Stimulated activated CD8-positive, alpha-beta memory T cell treated with anti-CD3 and anti-CD28 coated beads, Interleukin-7, amount 100 ng/mL, for 48 hours (primary cell): ENCODE measurements around the gene PIP5K1C.

Experiments
- DNase-seq, 2 donors: peaks; one replicate each; pipeline ENCODE4 v3.0.0-alpha.2; 2020; ENCODE audit warnings: low read depth in 1 of 2; ENCODE audit errors: extremely low read depth in 1 of 2

The PIP5K1C gene

DNA sequence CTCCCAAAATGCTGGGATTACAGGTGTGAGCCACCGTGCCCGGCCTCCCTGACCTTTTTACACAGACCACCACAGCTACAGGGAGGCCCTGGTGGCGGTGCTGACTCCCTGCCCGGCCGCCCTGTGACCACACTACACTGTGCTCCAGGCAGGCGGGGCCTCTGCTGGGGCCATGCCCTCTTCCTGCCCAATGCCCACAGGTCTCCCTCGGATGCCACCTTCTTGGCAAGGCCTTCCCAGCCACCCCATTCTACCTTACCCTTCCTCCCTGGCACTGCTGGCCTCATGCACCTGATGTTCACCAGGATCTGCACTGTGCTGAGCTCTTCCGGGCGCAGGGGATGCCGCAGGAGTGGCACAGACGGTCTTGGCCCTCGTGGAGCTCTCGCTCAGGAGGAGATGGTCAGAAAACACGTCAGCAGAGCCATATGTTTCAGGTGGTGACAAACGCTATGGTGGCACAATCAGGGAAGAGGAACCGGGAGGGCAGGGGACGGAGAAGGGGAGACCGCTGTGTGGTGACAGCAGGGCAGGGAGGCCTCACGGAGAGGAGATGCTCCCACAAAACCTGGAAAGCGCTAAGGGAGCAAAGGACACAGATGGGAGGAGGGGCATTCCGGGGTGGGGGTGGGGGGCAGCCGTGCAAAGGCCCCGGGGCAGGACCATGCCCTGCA lies 4.1 kb downstream of the PIP5K1C start:
- DNase-seq: no peak

DNA sequence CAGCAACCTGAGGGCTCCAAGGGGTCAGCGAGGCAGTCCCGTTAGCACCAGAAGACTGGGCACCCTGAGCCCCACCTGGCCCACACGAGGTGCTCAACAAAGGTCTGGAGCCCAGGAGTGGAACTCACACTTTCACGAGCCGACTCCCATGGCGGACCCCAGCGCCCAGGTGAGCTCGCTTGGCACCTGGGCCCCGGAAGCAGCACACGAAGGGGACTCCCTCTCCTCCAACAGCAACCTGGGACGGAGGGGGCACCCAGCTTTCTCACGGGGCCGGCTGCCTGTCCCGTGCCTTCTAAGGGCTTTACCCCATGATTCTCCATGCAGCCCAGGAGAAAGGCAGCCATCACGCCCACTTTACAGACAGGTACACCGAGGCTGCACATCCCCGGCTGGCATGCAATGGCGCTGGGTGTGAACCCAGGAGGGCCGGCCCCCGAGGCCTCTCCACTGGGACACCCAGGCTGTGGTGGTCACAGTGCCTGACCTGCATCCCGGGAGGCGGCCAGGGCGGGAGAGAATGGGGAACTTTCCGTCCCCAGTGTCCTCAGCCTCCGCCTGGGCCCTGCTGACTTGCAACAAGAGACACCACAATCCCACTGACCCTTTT lies 5.0 kb downstream of the PIP5K1C start:
- DNase-seq: no peak

DNA sequence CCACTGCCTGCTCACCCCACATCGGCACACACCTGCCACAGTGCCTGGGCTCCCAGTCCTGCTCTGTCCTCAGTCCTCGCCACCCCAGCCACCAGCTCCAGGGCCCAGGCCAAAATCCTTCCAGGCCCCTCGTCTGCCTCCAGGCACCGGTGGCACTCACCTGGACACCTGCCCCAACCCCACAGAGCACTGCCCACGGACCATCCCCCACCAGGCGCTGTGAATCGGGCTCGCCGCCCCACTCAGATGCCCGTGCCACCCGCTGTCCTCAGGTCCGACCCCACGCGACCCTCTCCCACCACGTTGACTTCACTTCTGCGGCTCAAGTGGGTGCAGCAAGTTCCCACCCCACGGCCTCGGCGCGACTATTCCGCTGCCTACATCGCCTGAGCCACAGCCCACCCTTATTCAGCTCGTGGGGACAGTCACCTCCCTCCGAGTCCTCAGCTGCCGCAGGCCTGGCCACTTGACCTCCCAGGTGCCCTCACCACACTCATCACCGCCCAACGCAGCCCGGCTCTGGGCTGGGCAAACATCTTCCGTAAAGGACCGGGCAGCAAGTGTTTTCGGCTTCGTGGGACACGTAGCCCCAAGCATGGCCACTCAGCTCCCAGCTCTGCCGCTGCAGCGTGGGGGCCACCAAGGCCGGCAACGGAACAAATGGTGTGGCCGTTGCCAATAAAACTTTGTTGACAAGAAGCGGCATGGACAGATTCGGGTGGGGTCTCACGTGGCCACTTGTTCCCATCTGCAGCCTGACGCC lies 5.7 kb downstream of the PIP5K1C start:
- DNase-seq: no peak

DNA sequence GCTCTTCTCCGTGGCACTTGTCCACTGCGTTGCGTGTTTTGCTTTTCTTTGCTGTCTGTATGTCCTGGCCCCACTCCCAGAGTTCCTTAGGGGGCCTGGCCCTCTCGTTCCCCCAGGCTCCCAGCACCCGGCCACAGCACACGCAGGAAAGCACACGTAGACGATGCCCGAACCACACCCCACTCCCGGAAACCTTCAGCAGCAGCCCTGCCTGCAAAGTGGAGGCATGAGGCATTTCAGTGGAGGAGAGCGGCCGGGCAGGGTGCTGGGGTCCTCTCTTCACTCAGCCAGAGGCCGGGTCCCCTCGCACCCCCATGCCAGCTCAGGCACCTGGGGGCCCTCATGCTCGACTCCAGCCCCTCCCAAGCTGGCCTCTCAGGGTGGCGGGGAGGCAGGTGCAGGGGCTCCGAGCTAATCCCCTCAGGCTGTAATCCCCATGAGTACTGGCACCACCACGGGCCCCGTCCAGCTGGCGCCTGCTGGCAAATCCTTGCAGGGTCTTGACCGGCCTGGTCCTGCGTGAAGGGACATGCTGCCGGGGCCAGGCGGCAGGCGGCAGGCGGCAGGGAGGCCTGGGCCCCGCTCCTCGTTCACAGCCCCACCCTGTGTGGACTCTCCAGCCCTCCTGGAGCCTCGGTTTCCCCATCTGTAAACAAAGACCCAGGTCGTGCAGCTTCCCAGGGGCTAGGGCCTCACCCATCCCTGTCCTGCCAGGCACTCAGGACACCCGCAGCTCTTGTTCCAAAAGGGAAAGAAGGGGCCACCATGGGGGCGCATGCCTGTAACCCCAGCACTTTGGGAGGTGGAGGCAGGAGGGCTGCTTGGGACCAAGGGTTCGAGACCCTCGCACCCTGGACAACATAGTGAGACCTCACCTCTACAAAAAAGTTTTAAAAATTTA lies 7.0 kb downstream of the PIP5K1C start:
- no peak for DNase-seq

DNA sequence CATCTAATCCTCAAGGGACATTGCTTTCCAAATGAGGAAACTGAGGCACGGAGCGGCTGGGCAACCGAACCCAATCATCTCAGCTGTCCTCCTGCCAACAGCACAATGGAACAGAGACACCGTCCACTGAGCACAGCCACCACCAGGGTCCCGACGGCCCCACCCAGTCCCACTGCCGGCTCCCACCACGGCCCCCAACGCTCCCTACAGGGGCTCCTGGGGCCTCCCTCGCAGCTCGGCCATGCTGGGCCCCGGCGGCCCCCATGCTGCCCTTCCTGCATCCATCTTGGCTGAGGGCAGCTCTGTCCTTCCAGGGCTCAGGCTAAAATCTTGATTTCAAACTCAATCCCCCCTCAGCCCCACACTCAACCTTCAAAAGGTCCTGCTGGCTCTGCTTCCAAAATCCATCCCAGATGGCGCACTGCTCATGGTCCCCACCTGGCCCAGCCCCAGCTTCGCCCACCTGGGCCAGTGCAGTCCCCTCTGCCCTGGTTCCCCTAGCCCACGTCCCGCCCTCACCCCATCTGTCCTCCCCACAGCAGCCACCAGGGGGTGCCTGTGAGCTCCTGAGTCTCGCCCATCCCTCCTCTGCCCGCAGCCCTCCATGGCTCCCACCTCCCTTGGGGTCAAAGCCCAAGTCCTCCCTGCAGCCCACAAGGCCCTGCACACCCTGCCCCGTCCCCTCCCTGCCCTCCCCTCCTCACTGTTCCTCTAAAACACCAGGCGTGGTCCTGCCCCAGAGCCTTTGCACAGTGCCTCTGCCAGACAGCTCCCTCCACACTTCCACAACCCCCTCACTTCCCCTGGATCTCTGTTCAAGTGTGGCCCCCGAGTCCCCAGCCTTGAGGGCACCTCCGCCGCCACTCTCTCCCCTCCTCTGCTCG lies 7.9 kb downstream of the PIP5K1C start:
- DNase-seq: no peak

DNA sequence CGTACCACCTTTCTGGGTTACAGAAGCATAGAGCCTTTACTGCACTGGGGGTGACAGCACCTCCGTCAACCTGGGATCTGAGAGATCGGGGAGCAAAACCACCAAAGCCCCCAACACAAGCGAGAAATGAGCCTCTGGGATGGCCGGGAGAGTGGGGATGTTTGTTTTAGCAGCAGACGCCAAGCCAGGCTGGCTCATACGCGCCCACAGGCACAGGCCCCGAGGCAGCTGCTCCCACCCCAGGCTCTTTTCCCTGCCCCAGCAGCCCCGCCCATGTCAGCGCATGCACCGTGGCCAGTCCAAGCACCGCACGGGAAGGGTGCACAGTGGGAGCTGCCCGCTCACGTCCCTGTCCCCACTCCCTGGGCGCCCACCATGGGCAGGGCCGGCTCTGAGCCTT lies 8.5 kb downstream of the PIP5K1C start:
- DNase-seq: no peak

DNA sequence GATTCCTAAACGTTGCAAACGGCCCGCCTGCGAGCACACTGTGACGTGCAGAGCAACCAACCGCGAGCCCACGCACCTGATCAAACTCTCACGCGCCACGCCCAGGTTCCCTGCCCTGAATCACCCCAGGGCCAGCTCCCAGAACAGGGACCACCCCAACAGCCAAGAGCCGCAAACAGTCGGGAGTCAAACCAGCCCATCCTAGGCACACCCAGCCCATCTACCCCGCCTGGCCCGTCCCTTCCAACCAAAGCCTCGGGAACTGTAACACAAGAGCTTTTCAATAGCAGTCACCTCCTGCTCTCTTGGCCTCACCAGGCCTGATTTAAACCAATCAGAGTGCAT lies 8.9 kb downstream of the PIP5K1C start:
- no peak for DNase-seq

DNA sequence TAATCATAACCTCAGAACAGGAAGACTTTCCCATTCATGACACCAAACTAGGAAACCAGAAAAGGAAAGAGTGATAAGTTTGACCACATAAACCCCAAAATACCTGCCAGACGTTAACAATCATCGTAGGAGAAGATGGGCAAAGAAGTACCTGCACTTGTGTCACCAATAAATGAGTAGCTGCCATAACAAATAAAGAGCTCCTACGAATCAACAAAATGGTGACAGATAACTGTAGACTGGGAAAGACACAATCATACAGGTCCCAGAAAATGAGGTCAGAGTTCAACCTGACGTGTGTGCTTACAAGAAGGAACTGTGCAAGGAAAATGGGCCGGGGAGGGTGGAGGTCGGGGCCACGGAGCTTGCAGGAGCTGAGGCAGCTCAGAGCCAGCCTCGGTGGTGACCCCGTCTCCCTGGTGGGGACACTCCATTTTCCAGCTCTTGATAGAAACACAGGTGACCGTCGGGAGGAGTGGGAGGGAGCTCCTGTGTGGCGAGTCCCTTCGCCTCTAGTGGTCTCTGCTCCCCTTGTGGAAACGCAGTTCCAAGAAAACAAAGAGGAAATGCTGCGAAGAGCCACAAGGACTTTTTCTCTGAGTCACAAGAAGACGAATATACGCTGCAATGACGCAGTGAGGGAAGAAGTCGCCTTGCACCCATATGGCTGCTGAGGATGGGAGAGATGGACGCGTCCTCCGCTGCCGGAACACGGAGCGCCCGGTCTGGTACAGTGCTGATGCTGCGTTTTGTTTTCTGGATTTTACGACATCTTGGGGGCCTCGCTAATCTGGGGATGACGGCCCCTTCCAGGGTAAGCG lies 9.5 kb downstream of the PIP5K1C start:
- no peak for DNase-seq

DNA sequence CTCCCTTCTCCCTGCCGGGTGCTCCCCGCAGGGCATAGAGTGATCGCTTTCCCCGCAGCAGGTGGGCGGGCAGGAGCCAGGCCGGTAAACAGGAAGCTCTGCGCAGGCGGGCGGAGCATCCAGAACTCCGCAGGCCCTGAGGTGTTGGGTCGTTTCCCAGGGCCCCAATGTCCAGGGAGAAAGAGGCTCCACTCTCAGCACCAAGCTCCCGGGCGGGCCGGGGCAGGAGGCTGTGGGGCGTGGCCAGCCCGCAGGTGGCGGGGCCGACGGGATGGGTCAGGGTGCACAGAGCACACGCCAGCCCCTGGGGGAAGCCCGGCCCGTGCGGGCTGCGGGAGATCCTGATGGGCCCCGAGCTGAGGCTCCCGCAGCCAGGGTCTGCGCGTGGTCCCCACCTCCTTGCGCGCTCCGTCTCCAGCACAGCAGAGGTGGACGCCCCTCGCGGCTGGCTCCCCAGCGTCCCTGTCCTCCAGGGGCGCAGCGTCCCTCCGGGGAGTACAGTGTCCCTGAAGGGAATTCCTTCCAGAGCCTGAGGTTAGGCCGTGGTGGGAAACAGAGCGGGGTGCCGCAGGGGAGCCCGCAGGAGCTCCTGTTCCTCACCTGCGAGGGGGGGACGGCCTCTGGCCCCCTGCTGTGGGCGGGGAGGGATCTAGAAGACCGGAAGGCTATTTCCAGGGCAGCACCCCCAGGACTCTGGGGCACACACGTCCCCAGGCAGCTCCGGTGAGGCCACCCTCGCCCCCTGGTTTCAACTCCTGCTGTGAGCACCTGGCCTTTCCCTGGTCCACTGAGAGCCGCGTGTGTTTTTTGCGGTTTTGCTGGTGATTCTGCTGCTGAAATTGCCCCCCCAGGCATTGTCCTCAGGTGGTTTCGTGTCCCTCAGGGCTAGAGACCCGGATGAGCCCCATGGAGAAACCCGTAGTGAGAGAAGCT lies 12.2 kb downstream of the PIP5K1C start:
- DNase-seq: no peak

DNA sequence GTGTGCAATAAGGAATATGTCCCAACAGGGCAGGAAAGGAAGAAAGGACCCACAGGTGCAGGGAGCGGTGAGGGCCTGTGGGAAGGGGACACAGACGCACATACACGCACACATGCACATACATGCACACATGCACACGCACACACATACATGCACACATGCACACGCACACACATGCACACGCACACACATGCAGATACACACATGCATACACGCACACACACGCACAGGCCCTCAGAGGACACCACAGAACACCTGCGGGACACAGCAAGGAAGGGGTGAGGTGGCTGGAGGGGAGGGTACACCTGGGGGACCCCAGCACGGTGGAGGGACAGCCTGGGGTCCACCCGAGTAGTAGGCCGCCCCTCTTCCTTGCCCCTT lies 12.9 kb downstream of the PIP5K1C start:
- DNase-seq: no peak

DNA sequence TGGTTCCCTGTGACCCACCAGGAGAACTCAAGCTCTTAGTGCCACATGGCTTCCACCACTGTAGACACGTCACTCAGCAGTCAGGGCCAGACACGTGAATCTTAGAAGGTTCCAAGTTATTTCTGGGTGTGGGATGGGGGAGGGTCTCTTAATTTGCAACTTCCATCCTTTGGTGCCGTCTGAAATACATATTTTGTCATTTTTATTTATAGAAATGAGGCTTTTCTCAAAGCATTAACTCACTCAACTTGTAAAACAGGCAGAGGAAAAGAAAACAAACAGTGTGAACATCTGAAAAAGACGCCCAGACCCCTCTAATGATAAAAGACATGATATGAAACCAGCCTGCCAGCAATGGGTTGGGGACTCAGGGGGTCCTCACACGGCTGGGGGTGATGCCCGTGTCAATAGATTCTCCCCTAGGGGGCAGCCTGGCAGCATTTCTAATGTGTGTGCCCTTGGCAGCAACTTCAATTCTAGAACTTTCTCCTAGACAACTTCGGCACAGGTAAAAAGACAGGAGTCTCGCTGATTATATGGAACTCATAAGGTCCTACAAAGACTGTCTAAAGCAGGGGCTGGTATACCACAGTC lies 15.4 kb downstream of the PIP5K1C start:
- no peak for DNase-seq

DNA sequence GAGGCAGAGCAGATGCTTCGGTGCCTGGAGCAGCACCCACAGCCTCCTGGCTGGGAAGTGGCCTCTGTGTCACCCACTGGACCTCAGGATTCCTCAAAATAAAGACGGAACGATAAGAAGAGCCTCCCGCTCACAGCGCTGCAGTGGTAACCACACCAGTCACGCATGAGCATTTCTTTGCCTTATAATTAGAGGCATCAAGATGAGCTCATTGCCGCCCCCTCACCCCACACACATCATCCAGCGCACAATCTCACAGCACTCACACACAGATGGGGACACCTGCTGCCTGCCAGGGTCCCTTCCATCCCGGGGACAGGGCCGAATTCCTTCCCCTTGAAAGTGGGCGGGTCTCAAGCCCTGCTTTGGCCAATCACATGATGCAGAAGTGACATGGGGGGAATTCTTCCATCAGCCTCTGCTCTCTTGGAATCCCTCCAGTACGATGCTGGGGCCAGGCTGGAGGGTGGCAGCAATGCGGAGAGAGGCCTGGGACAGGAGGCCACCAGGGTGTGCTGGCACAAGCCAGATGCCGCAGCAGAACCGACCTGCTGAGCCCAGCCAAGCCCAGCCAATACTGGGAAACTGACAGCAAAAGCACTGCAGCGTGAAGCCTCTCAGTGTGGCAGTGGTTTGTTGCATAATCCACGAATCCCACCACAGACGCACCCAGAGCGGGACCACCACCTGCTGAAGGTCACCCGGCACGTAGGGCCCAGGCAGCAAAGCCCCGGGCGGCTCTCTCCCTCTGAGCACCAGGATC lies 16.0 kb downstream of the PIP5K1C start:
- DNase-seq: no peak

DNA sequence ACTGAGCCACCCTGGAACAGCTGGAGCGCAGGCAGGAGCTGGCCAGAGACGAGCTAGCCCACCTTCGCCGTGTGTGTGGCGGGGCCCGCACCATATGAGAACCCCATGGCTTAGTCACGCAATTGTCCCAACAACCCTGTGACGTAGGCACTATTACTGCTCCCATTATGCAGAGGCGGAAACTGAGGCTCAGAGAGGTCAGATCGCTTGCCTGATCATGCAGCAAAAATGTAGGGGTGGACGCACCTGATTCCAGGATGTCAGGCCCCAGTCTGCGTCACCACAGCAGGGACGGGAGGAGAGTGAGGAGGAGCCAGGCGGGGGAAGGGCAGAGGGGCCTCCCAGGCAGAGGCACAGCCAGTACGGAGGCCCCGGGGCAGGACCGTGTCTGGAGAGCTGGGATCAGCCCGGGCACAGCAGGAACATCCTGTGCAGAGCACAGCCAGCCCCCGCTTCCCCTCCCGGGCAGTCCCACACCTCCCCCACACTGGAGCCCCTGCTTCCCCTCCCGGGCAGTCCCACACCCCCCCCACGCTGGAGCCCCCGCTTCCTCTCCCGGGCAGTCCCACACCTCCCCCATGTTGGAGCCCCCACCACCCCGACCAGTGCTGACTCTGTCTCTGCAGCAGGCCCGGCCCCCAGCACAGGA lies 16.7 kb downstream of the PIP5K1C start:
- no peak for DNase-seq

DNA sequence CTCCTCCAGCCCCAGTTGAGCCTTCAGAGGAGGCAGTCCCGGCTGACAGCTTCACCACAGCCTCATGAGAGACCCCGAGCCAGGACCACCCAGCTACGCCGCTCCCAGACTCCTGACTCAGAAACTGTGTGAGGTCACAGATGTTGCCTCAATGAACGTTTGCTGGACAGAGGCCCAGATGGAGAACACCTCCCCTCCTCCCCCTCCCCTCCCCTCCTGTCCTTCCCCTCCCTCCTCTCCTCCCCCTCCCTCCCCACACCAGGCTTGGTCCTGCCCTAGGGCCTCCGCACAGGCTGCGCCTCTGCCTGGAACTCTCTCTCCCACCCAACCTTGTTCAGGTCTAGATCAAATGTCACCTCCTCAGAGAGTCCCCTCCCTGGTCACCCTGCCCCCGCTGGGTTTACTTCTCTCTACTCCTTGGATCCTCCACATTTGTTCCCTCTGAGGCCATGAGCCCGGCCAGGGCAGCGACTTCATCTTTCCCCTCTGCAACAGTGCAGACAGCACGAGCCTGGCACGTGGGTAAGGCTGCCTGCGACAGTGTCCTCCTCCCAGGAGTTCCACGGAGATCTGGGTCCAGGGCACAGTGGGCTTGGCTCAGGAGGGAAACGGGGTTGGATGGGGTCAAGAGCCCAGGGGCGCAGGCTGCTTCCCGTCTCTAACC lies 17.4 kb downstream of the PIP5K1C start:
- no peak for DNase-seq

DNA sequence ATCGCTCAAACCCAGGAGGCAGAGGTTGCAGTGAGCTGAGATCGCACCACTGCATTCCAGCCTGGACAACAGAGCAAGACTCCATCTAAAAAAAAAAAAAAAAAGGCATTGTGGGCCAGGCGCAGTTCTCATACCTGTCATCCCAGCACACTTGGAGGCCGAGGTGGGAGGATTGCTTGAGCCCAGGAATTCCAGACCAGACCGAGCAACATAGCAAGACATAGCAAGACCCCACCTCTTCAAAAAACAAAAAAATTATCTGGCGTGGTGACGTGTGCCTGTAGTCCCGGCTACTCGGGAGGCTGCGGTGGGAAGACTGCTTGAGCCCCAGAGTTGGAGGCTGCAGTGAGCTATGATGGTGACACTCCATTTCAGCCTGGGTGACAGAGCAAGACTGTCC lies 18.0 kb downstream of the PIP5K1C start:
- no peak for DNase-seq

DNA sequence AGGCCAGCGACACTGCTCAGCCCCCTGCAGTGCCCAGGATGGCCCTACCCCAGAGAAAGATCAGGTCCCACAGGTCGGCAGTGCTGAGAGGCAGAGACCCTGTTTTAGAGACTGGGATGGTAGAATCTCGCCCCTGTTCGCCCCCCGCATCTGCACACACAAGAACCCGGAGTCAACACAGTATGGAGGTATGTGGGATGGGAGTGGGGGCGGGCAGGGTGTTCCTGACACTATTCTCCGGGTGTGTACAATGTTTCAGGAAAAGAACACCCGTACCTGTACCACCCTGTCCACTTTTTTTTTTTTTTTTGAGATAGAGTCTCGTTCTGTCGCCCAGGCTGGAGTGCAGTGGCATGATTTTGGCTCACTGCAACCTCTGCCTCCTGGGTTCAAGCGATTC lies 19.3 kb downstream of the PIP5K1C start:
- DNase-seq: no peak
